DOHH2 (cell line): Measurements from ENCODE around the gene MGMT.

Experiments used
- EZH2phosphoT487 ChIP-seq: fragments of 200-600 bp; sonication (generic); IDR thresholded peaks from 2 replicates; pipeline ENCODE4 v1.6.1; 2017; ENCODE audit warnings: borderline replicate concordance, mild to moderate bottlenecking, antibody characterized with exemption, low read length, moderate library complexity, mixed read lengths
- TF ChIP-seq, protein P1 (sequence below): fragments of 200-600 bp; sonication (generic); IDR thresholded peaks from one replicate; pipeline ENCODE4 v1.5.1; 2014; ENCODE audit warnings: antibody characterized with exemption, mild to moderate bottlenecking, low read depth, low read length; ENCODE audit not compliant: poor library complexity, severe bottlenecking

DNA sequence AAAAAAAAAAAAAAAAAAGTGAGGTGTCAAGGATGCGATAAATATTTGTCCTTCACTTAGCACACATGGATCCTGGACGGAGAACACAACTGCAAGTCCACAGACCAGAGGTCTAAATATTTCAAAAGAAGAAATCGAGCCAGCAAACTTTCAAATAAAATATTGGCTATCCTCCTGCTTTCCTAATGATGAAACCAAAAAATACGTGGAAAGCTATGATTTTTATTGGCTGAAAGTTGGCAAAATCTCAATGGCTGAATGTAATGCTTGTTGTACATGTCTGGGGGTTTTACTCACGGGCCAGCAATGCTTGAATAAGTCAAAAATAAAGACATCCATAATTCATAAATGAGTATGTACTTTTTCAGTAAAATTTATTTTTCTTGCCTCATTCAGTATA lies 19.0 kb upstream of the MGMT start:
- TF ChIP-seq, protein P1, sequence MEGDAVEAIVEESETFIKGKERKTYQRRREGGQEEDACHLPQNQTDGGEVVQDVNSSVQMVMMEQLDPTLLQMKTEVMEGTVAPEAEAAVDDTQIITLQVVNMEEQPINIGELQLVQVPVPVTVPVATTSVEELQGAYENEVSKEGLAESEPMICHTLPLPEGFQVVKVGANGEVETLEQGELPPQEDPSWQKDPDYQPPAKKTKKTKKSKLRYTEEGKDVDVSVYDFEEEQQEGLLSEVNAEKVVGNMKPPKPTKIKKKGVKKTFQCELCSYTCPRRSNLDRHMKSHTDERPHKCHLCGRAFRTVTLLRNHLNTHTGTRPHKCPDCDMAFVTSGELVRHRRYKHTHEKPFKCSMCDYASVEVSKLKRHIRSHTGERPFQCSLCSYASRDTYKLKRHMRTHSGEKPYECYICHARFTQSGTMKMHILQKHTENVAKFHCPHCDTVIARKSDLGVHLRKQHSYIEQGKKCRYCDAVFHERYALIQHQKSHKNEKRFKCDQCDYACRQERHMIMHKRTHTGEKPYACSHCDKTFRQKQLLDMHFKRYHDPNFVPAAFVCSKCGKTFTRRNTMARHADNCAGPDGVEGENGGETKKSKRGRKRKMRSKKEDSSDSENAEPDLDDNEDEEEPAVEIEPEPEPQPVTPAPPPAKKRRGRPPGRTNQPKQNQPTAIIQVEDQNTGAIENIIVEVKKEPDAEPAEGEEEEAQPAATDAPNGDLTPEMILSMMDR, result no peak
- no peak for TF ChIP-seq EZH2phosphoT487
